Dermis blood vessel endothelial cell (primary cell): ENCODE measurements around the gene SNN. TPM values are rescaled to one million over a fixed set of nuclear protein-coding genes. Genes with fewer than 3 reads are reported as not detected.
A peak's percentile ranks its signal among the peaks of the same experiment; 100 is the strongest.

ENCODE experiments used
- DNase-seq: peaks from one replicate; pipeline ENCODE4 v3.0.0; 2010
- total RNA-seq: library from RNA; depleted of rRNA; stranded (reverse); fragments of >200 nt; gene quantifications from 2 replicates; pipeline ENCODE4 v1.2.3, GENCODE V29; 2014

SNN gene
- total RNA-seq, 1 donor from 2014 or later, result 56.7 TPM

DNA sequence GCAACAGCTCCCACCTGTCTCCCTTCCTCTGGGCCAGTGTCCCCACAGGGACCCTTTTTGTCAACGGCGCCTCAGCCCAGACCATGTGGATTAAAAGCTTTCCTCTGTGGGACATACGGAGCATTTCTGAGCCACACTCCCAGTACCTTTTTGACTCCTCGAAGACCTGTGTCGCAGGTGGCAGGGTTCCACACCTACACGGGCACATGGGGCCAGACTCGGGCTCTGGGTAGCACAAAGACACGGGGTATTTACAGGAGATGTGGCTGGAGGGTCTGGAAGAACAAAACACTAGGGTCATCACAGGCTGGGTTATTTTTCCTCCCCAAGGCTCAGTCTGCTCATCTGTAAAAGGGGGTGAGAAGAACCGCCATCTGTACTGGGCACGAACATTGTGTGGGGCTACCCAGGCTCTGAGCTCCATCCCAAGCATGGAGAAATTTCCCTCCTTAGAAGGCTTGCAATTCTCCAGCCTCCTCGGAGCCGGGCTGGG, 32.5 kb upstream of the SNN start:
- DNase-seq, result no peak

DNA sequence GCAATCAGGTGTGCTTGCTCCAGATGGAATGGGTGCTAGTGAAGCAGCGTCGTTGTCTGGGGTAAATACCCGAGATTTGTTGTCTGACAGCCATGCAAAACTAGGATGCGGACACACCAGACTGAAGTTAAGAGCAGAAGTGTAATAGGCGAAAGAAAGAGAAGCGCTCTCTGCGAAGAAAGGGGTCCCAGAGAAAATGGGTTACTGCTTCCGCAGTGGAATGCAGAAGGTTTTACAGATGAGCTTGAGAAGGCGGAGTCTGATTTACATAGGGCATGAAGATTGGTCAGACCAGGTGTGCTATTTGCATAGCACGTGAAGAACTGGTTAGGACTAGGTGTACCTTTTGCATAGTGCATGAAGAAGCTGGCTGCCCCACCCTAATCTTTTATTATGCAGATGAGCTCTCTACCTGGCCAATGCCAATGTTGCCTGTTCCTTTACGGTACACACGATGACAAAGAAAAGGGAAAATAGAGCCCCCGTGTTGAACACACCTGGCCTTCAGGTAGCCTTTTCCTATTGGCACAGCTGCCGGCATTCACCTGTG, 32.0 kb upstream of the SNN start:
- DNase-seq, result no peak

DNA sequence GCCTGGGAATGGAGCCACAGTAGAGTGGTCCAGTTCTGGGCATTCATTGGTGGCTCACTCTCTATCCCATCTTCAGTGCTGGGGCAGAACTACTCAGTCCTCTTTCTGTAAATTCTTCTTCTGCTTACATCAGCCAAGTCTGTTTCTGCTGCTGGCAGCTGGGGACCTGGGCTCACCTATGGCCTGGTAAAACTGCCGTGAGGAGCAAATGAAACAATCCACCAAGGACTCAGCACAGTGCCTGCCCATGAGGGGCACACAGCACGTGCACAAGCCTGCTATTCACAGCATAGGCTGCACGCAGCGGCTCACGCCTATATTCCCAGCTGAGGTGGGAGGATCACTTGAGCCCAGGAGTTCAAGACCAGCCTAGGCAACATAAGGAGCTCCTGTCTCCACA, 30.9 kb upstream of the SNN start:
- DNase-seq, result no peak

DNA sequence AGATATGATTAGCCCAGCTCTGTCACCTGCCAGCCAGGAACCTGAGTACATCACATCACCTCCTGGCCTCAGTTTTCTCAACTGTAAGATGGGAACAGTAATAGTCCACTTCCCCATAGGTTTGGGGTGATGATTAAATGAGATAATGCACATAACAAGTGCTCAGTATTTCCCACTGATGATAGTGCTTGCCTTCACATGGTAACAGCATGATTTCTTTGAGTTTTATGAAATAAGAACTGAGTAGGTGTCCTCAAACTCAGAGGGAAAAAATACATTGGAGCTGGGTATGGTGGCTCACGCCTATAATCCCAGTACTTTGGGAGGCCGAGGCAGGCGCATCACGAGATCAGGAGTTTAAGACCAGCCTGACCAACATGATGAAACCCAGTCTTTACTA, 30.1 kb upstream of the SNN start:
- DNase-seq, result no peak

DNA sequence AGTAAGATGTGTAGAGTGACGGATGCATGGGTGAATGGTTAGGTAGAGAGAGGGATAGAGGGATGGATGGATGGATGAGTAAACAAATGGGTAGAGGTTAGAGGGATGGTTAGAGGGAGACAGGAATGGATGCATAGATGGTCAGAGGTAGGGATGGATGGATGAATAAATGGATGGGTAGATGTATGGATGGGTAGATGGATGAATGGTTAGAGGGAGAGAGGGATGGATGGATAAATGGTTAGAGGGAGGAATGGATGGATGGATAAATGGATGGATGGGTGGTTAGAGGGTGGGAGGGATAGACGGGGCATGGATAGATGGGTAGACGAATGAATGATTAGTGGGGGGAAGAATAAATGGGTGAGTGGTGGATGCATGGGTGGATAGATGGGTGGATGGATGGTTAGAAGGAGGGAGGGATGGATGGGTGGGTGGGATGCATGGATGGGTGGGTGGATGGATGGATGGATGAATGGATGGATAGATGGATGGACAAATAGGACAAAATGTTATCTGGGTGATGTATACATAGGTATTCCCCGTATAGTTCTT, 29.2 kb upstream of the SNN start:
- no peak for DNase-seq

DNA sequence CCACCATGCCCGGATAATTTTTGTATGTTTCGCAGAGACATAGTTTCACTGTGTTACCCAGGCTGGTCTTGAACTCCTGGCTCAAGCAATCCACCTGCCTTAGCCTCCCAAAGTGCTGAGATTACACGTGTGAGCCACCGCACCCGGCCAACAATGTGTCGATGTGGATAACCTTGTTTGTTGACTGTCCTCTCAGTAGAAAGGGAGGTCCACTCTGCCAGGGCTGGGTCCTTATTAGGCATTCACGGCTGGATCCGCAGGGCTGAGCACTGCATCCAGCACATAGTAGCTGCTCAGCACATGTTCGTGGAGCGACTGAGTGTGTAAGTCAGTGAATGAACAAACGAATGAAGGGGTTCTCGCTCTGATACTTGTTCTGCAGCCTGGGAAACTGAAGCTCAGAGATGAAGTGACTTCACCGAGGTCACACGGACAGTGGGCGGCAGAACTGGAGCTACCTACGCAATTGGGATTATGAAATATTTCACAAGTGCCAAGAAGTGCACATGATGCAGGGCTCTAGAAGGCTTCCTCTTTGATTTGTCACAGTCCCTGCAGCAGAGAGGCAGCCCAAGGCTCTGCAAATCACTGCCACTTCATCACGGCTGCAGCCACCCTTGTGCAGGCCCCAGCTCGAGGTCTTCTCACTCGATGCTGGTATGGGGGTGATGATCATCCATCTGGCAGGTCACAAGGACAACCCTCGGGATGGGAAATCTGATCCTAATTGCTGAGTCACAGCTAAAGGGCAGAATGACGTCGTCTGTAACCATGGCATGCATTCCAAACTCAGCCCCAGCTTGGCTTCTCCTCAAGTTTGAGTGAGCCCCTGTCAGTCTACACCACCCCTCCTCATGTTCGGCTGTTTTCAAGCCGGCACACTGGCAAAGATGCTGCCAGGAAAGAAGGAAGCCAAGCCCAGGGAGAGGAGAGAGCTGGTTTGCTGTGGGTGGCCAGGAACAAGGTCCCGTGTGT, 28.0 kb upstream of the SNN start:
- DNase-seq, result peak; percentile 48

DNA sequence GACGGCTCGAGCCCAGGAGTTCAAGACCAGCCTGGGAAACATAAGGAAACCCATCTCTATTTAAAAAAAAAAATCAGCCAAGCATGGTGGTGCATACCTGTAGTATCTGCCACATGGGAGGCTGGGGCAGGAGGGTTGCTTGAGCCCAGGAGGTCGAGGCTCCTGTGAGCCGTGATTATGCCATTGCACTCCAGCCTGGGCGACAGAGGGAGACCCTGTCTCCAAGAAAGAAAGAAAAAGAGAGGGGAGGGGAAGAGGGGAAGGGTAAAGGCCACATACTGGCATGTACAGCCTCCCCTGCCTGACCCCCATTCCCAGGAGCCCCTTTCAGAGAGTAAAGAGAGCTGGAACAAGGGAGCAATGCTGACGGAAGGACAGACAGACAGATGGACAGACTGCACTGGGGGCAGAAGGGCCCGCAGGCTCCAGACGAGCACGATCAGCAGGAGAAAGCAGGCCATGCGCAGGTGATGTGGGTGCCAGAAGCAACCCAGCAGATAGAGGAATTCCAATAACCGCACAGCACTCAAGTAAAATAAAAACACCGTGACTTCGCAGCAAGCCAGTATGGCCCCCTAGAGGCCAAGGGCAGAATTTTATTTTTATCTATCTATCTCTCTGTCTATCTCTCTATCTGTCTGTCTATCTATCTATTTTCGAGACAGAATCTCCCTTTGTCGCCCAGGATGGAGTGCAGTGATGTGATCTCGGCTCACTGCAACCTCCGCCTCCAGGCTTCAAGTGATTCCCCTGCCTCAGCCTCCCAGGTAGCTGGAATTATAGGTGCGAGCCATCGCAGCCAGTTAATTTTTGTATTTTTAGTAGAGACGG, 27.1 kb upstream of the SNN start:
- peak; percentile 60 for DNase-seq

DNA sequence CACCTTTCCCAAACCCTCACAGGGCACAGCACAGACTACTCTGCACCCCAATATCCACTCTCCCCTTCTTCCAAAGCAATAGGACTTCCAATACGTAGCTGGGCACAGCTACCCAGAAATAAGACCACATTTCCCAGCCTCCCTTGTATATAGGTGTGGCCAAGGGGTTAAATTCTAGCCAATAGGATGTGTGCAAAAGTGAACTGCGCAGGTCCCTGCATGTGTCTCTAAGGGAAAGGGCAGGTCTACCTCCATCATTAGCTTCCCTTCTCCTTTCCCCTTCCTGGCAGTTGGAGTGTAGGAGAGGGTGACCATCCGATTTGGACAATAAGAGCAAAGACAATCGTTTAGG, 25.5 kb upstream of the SNN start:
- no peak for DNase-seq

DNA sequence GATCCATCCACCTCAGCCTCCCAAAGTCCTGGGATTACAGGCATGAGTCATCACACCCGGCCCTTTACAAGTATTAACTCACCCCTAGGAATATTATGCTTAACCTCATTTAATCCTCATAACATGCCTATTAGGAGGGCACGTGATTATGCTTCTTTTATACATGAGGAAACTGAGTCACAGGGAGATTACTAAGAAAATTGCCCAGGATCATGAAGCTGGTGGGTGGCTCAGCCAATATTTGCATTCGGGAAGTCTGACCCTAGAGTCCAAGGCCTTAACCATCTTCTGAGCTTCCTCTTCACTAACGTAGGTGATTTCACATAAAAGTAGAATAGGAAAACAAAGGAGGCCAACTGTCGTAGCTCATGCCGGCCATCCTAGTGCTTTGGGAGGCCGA, 19.0 kb upstream of the SNN start:
- DNase-seq, result no peak

DNA sequence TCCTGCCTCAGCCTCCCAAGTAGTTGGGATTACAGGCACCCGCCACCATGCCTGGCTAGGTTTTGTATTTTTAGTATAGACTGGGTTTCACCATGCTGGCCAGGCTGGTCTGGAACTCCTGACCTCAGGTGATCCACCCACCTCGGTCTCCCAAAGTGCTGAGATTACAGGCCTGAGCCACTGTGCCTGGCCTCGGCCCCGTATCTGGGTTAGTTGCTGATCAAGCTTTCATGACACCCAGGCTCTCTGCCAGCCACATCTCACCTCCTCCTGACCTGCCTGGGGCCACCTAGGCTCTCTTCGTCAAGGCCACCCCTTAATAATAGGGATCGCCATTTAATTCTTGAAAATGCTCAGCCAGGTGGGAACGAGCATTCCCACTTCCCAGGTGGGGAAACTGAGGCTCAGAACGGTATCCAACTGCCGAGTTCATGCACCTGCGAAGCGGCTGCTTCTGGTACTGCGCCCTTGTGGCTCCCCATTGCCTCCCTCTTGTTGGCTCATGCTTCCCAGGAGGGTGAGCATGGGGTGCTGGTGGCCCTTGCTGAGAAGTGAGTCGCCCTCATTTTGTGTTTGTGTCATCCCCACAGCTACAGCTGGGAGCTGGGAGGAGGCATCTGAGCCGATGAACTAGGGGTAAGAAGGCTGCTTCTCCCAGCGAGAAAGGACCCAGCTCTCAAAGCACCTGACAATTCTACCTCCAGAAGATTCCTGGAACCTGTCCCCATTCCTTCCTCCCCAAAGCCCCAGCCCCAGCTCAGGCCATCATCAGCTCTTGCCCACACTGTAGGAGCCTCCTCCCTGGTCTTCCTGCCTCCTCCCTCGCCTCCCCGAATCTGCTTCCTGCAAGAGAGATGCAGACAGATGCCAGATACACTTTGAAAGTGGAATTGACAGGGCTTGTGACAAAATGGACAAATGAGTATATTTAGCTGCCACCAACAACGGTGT, 17.3 kb upstream of the SNN start:
- no peak for DNase-seq

DNA sequence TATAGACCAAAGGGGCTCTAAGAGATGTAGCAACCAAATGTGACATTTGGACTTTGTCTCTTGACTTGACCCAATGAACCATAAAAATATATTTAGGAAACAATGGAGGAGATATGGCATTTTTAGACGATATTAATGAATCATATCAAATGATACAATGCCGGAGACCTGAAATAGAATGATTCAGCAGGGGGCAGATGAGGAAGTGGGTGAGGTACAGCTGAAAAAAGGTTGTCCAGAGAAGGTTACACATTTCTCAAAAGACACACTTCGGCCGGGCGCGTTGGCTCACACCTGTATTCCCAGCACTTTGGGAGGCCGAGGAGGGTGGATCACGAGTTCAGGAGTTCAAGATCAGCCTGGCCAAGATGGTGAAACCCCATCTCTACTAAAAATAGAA, 16.5 kb upstream of the SNN start:
- no peak for DNase-seq

DNA sequence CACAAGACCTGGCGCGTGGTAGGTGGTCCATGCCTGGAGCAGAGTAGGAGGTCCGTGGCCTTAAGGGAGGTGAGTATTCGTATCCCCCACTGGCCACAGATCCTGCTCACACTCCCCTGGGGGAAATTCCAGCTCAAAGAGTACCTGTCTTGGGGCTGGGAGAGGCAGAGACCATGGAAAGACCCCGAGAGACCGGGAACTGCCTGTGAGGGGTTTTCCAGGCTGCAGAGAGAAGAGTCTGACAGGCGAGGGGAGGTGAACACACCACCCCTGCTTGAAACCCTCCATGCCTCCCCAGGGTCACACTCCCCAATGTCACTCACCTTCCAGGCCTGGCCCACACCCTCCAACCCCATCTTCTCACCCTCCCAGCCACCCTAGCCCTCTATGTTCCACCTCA, 12.6 kb upstream of the SNN start:
- no peak for DNase-seq

DNA sequence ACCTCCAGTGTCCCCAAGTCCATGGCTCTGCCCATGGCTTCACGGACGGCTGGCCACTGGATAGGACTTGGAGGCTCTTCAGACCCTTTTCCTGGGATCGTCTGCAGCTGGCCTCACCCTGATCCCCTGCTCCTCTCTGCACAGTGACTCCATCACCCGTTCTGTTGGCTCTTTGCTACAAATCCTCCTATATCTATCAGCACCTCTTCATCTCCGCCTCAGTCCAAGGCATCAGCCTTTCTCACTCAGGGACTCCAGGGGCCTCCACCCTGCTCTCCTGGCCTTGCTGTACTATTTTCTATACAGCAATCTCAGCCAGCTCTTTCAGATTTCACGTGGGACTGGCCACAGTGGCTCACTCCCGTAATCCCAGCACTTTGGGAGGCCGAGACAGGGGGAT, 10.7 kb upstream of the SNN start:
- no peak for DNase-seq

DNA sequence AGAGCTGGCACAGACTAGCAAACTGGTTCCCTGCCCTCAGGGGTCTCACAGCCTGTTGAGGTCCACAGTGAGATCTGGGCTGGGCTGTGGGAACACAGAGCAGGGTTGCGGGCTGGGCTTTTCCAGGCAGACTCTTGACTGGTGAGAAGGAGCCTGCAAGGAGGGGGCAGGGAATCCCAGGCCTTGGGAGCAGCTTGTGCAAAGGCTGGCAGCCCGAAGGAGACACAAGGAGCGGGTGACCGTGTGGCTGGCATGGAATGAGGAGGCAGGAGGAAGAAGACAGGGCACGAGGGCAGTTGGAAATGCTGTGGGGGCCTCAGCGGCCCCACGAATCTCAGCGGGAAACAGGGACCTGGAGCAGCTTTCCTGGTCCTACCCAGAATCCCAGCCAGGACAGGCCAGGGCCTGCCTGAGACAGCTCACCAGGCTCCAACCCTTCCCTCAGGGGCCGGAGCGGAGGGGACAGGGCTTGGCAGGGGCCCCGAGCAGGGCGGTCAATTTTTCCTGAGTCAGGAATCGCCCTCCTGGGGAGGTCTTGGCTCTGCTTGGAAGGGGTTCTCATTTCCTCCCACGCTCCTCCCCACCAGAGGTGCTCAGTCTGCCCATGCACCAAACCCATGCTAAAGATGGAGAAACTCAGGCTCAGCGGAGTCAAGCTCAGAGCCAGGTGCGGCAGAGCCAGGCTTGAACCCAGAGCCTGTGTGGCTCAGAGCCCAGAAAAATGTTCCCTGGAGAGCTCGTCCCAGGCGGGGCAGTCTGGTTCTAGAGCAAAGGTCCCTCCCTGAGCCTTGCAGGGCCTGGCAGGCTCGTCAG, 9.2 kb upstream of the SNN start:
- DNase-seq, result no peak

DNA sequence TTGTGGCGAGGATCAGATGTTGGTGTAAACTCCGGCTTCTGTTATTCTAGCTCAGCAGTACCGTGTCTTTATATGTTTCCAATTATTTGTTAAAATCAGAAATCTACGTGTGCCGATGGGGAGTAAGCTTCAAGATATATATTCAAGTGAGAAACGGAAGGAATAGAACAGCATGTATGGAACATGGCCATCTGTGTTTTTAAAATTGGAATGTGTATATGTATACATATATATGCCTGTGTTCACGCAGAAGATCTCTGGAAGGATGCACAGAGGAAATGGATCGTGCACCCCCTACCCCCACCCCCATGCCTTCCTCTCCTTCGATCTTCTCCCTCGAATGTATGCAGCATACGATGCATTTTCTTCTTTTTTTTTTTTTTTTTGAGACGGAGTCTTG, 7.7 kb upstream of the SNN start:
- no peak for DNase-seq

DNA sequence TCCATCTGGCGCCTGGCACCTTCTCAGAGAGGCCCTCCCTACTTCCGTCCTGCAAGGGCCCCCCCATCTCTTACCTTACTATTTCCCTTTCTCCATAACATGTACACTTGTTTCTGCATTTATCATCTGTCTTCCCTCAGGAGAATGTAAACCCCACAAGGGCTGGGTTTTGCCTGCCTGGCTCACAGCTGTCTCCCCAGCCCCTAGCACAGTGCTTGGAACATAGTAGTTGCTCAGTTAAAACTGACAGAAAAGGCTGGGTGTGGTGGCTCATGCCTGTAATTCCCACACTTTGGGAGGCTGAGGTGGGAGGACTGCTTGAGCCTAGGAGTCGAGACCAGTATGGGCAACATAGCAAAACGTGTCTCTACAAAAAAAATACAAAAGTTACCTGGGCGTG, 5.7 kb upstream of the SNN start:
- DNase-seq, result no peak

DNA sequence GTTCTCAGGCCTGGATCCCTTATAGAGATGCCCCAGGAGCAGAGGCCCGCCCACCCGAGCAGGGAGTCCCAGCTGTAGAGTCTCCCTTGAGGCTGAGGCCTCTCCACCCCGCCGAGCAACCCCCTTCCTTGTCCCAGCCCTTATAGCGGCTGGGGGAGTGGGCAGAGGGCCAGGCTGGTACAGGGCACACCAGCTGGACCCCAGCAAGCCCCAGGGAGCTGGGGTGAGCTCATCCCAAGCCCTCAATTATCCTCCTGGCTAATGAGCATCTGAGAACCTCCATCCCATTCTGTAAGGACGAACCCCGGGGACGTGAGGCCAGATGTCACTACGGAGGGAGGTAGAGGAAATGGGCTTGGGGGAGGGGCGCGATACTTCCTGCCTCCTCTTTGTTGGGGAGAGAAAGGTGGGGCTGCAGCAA, 3.2 kb upstream of the SNN start:
- DNase-seq, result no peak

DNA sequence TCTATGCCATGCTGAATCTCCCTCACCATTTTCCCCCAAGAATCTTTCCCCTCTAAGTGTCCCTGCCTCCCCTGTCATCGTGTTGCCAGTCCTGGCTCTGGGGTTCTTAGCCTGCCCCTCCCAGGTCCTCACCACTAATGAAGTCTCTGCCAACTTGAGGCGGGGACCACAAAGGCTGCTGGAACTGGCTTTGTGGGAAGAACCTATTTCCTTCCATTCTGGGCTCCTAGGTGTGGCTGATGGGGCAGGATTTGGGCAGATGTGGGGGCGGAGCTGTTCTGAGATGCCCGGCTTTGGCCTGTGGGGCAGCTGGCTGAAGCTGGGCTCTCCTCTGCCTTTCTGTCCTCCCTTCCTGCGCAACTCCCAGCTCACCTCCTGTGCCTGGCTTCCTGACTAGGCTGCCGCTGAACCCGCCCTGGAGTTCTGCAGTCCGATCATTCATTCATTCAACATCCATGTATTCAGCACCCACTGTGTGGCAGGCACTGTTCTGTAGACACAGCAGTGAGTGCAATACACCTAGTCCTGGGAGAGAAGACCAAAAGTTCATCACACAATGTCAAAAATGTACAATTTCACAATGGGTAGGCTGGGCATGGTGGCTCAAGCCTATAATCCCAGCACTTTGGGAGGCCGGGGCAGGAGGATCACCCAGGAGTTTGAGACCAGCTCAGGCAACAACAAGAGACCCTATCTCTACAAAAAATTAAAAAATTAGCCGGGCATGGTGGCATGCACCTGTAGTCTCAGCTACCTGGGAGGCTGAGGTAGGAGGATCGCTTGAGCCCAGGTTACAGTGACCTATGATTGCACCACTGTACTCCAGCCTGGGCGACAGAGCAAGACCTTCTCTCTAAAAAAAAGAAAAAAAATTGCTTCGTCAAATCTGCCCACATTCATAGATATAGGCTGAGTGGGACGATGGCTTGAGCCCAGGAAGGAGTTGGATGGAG, 1.9 kb upstream of the SNN start:
- no peak for DNase-seq

DNA sequence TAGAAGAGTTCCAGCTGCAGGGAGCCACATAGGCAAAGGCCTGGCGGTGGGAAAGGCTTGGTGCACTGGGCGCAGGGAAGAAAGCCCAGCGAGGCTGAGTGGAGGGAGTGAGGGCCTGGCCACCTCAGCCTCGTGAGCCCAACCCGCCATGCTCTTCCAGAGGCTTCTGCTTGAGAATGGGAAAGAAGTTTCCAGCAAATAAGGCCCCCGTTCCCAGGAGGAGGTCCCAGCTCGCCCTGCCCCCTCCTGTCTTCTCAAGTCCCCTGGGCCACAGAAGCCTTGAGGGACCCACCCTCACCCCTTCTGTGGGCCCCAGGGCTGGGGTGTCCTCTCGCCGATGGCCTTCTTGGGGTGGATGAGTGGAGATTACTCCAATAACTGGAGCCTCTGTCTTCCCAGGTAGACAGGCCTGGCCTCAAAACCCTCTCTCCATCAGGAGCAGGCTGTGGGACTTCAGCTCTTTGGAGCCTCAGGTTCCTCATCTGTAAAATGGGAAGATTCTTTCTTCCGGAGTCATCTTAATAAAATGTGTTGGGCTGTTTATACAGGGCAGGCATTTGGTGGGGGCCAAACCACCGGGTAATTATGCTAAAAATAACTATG, 933 bp upstream of the SNN start:
- no peak for DNase-seq
